WTC11 (cell line): ENCODE results near the gene AFF3. TPM values are rescaled to one million over a fixed set of nuclear protein-coding genes. Genes with fewer than 3 reads are reported as not detected.

Experiments
- ATAC-seq: fragments of 200-7000 bp; cut with Tn5 transposase; 2 replicates; pipeline ENCODE4 v1.10.0; 2021; ENCODE audit warnings: mild to moderate bottlenecking, moderate library complexity
- CTCF ChIA-PET: fragments of 300-600 bp; sonication (Branson Sonifier 250); formaldehyde crosslinking; loops from one replicate; lab custom pipeline; 2021; ENCODE audit warnings: antibody characterized with exemption; lab: Charles Lee
- POLR2A ChIA-PET: fragments of 350-600 bp; sonication (Branson Sonifier 250); formaldehyde crosslinking; loops from one replicate; lab custom pipeline; 2021; ENCODE audit warnings: antibody characterized with exemption; lab: Charles Lee
- DNase-seq: peaks from one replicate; pipeline ENCODE4 v3.0.0; 2021; ENCODE audit warnings: low spot score
- H3K27ac Mint-ChIP-seq: 2 replicates; pipeline ENCODE4 v1.8.0; 2021; ENCODE audit warnings: mixed read lengths
- H3K27me3 Mint-ChIP-seq: 2 replicates; pipeline ENCODE4 v1.8.0; 2021; ENCODE audit warnings: low read depth, mild to moderate bottlenecking, moderate library complexity, mixed read lengths
- H3K36me3 Mint-ChIP-seq: 2 replicates; pipeline ENCODE4 v1.8.0; 2021; ENCODE audit warnings: mixed read lengths
- H3K4me1 Mint-ChIP-seq: 2 replicates; pipeline ENCODE4 v1.8.0; 2022; ENCODE audit warnings: mixed read lengths
- H3K4me3 Mint-ChIP-seq: 2 replicates; pipeline ENCODE4 v1.8.0; 2021; ENCODE audit warnings: mild to moderate bottlenecking, moderate library complexity, mixed read lengths
- H3K9me3 Mint-ChIP-seq: 2 replicates; pipeline ENCODE4 v1.8.0; 2021; ENCODE audit warnings: mixed read lengths
- ATF3 ChIP-seq: sonication (generic); formaldehyde crosslinking; conservative IDR thresholded peaks from 2 replicates; pipeline ENCODE4 v1.8.1; 2022; ENCODE audit warnings: mild to moderate bottlenecking, missing genetic modification reagents
- CREB1 ChIP-seq: sonication (generic); formaldehyde crosslinking; IDR thresholded peaks from 2 replicates; pipeline ENCODE4 v1.8.0; 2023; ENCODE audit warnings: mild to moderate bottlenecking, missing genetic modification reagents
- CREM ChIP-seq: sonication (generic); formaldehyde crosslinking; IDR thresholded peaks from 2 replicates; pipeline ENCODE4 v1.8.1; 2022; ENCODE audit warnings: mild to moderate bottlenecking, missing genetic modification reagents, moderate library complexity
- E2F1 ChIP-seq: sonication (generic); formaldehyde crosslinking; IDR thresholded peaks from 2 replicates; pipeline ENCODE4 v1.8.0; 2022; ENCODE audit warnings: mild to moderate bottlenecking, missing genetic modification reagents
- ELF4 ChIP-seq: sonication (generic); formaldehyde crosslinking; IDR thresholded peaks from 2 replicates; pipeline ENCODE4 v1.8.1; 2022; ENCODE audit warnings: low read depth, mild to moderate bottlenecking, moderate library complexity, missing genetic modification reagents
- FOXK1 ChIP-seq: sonication (generic); formaldehyde crosslinking; IDR thresholded peaks from 2 replicates; pipeline ENCODE4 v1.8.0; 2022; ENCODE audit warnings: mild to moderate bottlenecking, moderate library complexity, missing genetic modification reagents
- IRF1 ChIP-seq: sonication (generic); formaldehyde crosslinking; IDR thresholded peaks from 2 replicates; pipeline ENCODE4 v1.8.0; 2023; ENCODE audit warnings: missing genetic modification reagents
- JUN ChIP-seq: sonication (generic); formaldehyde crosslinking; IDR thresholded peaks from 2 replicates; pipeline ENCODE4 v1.8.0; 2023; ENCODE audit warnings: mild to moderate bottlenecking, missing genetic modification reagents
- MXD4 ChIP-seq: fragments of 250-450 bp; sonication (Bioruptor Pico); IDR thresholded peaks from 2 replicates; pipeline ENCODE4 v1.8.0; 2021; ENCODE audit warnings: mild to moderate bottlenecking, moderate library complexity, borderline replicate concordance
- NFATC4 ChIP-seq: fragments of 250-450 bp; sonication (Bioruptor Pico); IDR thresholded peaks from 2 replicates; pipeline ENCODE4 v1.9.0; 2021; ENCODE audit warnings: mild to moderate bottlenecking
- NFE2L1 ChIP-seq: sonication (generic); formaldehyde crosslinking; IDR thresholded peaks from 2 replicates; pipeline ENCODE4 v1.8.1; 2023; ENCODE audit warnings: missing genetic modification reagents
- NFYB ChIP-seq: sonication (generic); formaldehyde crosslinking; conservative IDR thresholded peaks from 2 replicates; pipeline ENCODE4 v1.8.0; 2022; ENCODE audit warnings: low read depth, missing genetic modification reagents
- NR1H2 ChIP-seq: sonication (generic); formaldehyde crosslinking; IDR thresholded peaks from 2 replicates; pipeline ENCODE4 v1.9.0; 2021; ENCODE audit warnings: mild to moderate bottlenecking, moderate library complexity, missing genetic modification reagents
- NR2C2 ChIP-seq: sonication (generic); formaldehyde crosslinking; IDR thresholded peaks from 2 replicates; pipeline ENCODE4 v1.8.0; 2022; ENCODE audit warnings: mild to moderate bottlenecking, missing genetic modification reagents
- PREB ChIP-seq: sonication (generic); formaldehyde crosslinking; IDR thresholded peaks from 2 replicates; pipeline ENCODE4 v1.8.1; 2022; ENCODE audit warnings: mild to moderate bottlenecking, missing genetic modification reagents, moderate library complexity, borderline replicate concordance
- TCF7 ChIP-seq: sonication (generic); formaldehyde crosslinking; IDR thresholded peaks from 2 replicates; pipeline ENCODE4 v1.8.0; 2022; ENCODE audit warnings: mild to moderate bottlenecking, low read depth, missing genetic modification reagents, moderate library complexity
- TP53 ChIP-seq: sonication (generic); formaldehyde crosslinking; IDR thresholded peaks from 2 replicates; pipeline ENCODE4 v1.8.1; 2023; ENCODE audit warnings: mild to moderate bottlenecking, missing genetic modification reagents
- ZBTB43 ChIP-seq: sonication (generic); formaldehyde crosslinking; IDR thresholded peaks from 2 replicates; pipeline ENCODE4 v1.8.1; 2023; ENCODE audit warnings: mild to moderate bottlenecking, missing genetic modification reagents
- ZNF232 ChIP-seq: sonication (generic); formaldehyde crosslinking; IDR thresholded peaks from 2 replicates; pipeline ENCODE4 v1.8.0; 2022; ENCODE audit warnings: mild to moderate bottlenecking, missing genetic modification reagents
- ZNF396 ChIP-seq: fragments of 250-450 bp; sonication (Bioruptor Pico); IDR thresholded peaks from 2 replicates; pipeline ENCODE4 v1.8.0; 2021; ENCODE audit warnings: mild to moderate bottlenecking, moderate library complexity, borderline replicate concordance
- ZNF416 ChIP-seq: fragments of 250-450 bp; sonication (Bioruptor Pico); IDR thresholded peaks from 2 replicates; pipeline ENCODE4 v1.9.0; 2021; ENCODE audit warnings: mild to moderate bottlenecking, inconsistent platforms
- ZNF425 ChIP-seq: fragments of 250-450 bp; sonication (Bioruptor Pico); conservative IDR thresholded peaks from 2 replicates; pipeline ENCODE4 v1.9.0; 2021; ENCODE audit warnings: mild to moderate bottlenecking
- ZNF671 ChIP-seq: fragments of 250-450 bp; sonication (Bioruptor Pico); IDR thresholded peaks from 2 replicates; pipeline ENCODE4 v1.8.0; 2021; ENCODE audit warnings: mild to moderate bottlenecking
- ZSCAN18 ChIP-seq: fragments of 250-450 bp; sonication (Bioruptor Pico); IDR thresholded peaks from 2 replicates; pipeline ENCODE4 v2.1.2; 2022; ENCODE audit warnings: mild to moderate bottlenecking, moderate library complexity
- total RNA-seq: library from RNA; stranded (reverse); gene quantifications from 3 replicates; pipeline ENCODE4 v1.2.3, GENCODE V29; 2021

AFF3 gene
- total RNA-seq, 1 experiment from 2014 or later: 1.2 TPM

GRCh38 chr2:100180503-100180902, 38.1 kb upstream of the AFF3 start (continued):
- TF ChIP-seq IRF1 (CRISPR knock-in tag) (no peak), ZNF671 (CRISPR knock-in tag) (no peak), ZBTB43 (CRISPR knock-in tag) (no peak), TP53 (CRISPR knock-in tag) (no peak), ATF3 (CRISPR knock-in tag) (no peak), ELF4 (CRISPR knock-in tag) (no peak), ZNF232 (CRISPR knock-in tag) (no peak), CREM (CRISPR knock-in tag) (no peak), ZNF396 (CRISPR knock-in tag) (no peak), FOXK1 (no peak), PREB (no peak)

- ATAC-seq (no peak), DNase-seq (no peak)
- H3K4me1 Mint-ChIP-seq: peaks cover 22% of the 10 kb centered on the region
- ChIA-PET CTCF (interaction anchor here (0.5 to 1.1 kb wide), 3 partner anchors 63 to 204 kb away, joined by 4 to 5 read pairs (median 4); no protein-coding TSS in a partner anchor), POLR2A (no interaction called here)
- peaks cover 8% of the 10 kb centered on the region; the same call in 1 of the 2 replicates for H3K9me3 Mint-ChIP-seq
- no peaks in the 10 kb centered on the region for H3K36me3 Mint-ChIP-seq
- H3K4me3 Mint-ChIP-seq: no peak overlapping the region
- H3K27me3 Mint-ChIP-seq: peaks cover 58% of the 10 kb centered on the region
- H3K27ac Mint-ChIP-seq: no peak overlapping the region
- TF ChIP-seq TCF7 (CRISPR knock-in tag): no peak
These were observed 37.4 kb upstream of the AFF3 start for GRCh38 chr2:100179806-100180205.

GRCh38 chr2:100178864-100179263, 36.5 kb upstream of the AFF3 start:
- H3K36me3 Mint-ChIP-seq: no peaks in the 10 kb centered on the region
- ChIA-PET CTCF (no interaction called here), POLR2A (no interaction called here)
- H3K4me1 Mint-ChIP-seq: peaks cover 22% of the 10 kb centered on the region
- peaks cover 49% of the 10 kb centered on the region for H3K27me3 Mint-ChIP-seq
- ATAC-seq (no peak), DNase-seq (no peak)
- H3K9me3 Mint-ChIP-seq: peaks cover 8% of the 10 kb centered on the region; the same call in 1 of the 2 replicates
- no peak overlapping the region for H3K4me3 Mint-ChIP-seq
- no peak overlapping the region for H3K27ac Mint-ChIP-seq
- no peak for TF ChIP-seq E2F1 (CRISPR knock-in tag)
- TF ChIP-seq TCF7 (CRISPR knock-in tag): no peak
- no peak for TF ChIP-seq NFYB (CRISPR knock-in tag)
- TF ChIP-seq NR1H2 (CRISPR knock-in tag): no peak
- no peak for TF ChIP-seq CREB1 (CRISPR knock-in tag)
- TF ChIP-seq NFATC4 (CRISPR knock-in tag): no peak
- no peak for TF ChIP-seq ZNF416
- TF ChIP-seq PREB: no peak
- no peak for TF ChIP-seq NR2C2 (CRISPR knock-in tag)
- TF ChIP-seq JUN: no peak
- no peak for TF ChIP-seq ZSCAN18
- TF ChIP-seq NFE2L1 (CRISPR knock-in tag): no peak
- TF ChIP-seq MXD4 (CRISPR knock-in tag): no peak
- TF ChIP-seq ZNF425 (CRISPR knock-in tag): no peak
